Epithelial cell of prostate (primary cell): ENCODE measurements around the gene CAMK4.

Source experiments
- DNase-seq: peaks from one replicate; pipeline ENCODE4 v3.0.0-alpha.2; 2011; ENCODE audit warnings: low read depth, low spot score
- H3K27ac ChIP-seq: fragments of 450-650 bp; 2 replicates; pipeline ENCODE4 v1.5.1; 2017; ENCODE audit warnings: mild to moderate bottlenecking

CAMK4 gene

GRCh38 chr5:111223787-111224560 is at the start of gene CAMK4:
CAMK4 (plus strand) TSS chr5:111224384; CDS start chr5:111224484, 100 bp downstream.
- no peak within 1 kb of the TSS for H3K27ac ChIP-seq

GRCh38 chr5:111183064-111183463 is 41.1 kb upstream of the CAMK4 start:
- DNase-seq: no peak

More at GRCh38 chr5:111223787-111224560, at the start of gene CAMK4:
- no peak for DNase-seq

GRCh38 chr5:111187079-111187478 is 37.1 kb upstream of the CAMK4 start:
- no peak for DNase-seq
- H3K27ac ChIP-seq: no peak overlapping the region

More at GRCh38 chr5:111183064-111183463, 41.1 kb upstream of the CAMK4 start:
- H3K27ac ChIP-seq: no peak overlapping the region

- no peak for DNase-seq
Observed at GRCh38 chr5:111194053-111194452, 30.1 kb upstream of the CAMK4 start.

GRCh38 chr5:111194925-111195324 is 29.3 kb upstream of the CAMK4 start:
- no peak for DNase-seq
- no peak overlapping the region for H3K27ac ChIP-seq

More at GRCh38 chr5:111194053-111194452, 30.1 kb upstream of the CAMK4 start:
- H3K27ac ChIP-seq: no peak overlapping the region

- DNase-seq: no peak
- no peak overlapping the region for H3K27ac ChIP-seq
Observed at GRCh38 chr5:111197523-111197922, 26.7 kb upstream of the CAMK4 start.

GRCh38 chr5:111198281-111198966 is 25.8 kb upstream of the CAMK4 start:
- H3K27ac ChIP-seq: no peak overlapping the region
- DNase-seq: no peak

GRCh38 chr5:111200828-111201227 is 23.4 kb upstream of the CAMK4 start:
- no peak for DNase-seq

GRCh38 chr5:111201705-111202104 is 22.5 kb upstream of the CAMK4 start:
- DNase-seq: no peak
- H3K27ac ChIP-seq: no peak overlapping the region

More at GRCh38 chr5:111200828-111201227, 23.4 kb upstream of the CAMK4 start:
- no peak overlapping the region for H3K27ac ChIP-seq

GRCh38 chr5:111211341-111211740 is 12.8 kb upstream of the CAMK4 start:
- DNase-seq: no peak
- no peak overlapping the region for H3K27ac ChIP-seq

GRCh38 chr5:111214052-111214742 is 10.0 kb upstream of the CAMK4 start:
- no peak for DNase-seq
- no peak overlapping the region for H3K27ac ChIP-seq

- no peak for DNase-seq
- no peak overlapping the region for H3K27ac ChIP-seq
Observed at GRCh38 chr5:111215971-111216370, 8.2 kb upstream of the CAMK4 start.

- H3K27ac ChIP-seq: no peak overlapping the region
- no peak for DNase-seq
Observed at GRCh38 chr5:111221139-111221538, 3.0 kb upstream of the CAMK4 start.

GRCh38 chr5:111223101-111223786 is 940 bp upstream of the CAMK4 start:
- peak; percentile 16 for DNase-seq
- no peak overlapping the region for H3K27ac ChIP-seq

GRCh38 chr5:111224561-111225345 is 569 bp downstream of the CAMK4 start:
- H3K27ac ChIP-seq: no peak overlapping the region
- DNase-seq: no peak

GRCh38 chr5:111225926-111226325 is 1.7 kb downstream of the CAMK4 start:
- H3K27ac ChIP-seq: no peak overlapping the region
- DNase-seq: no peak

- no peak overlapping the region for H3K27ac ChIP-seq
- no peak for DNase-seq
Observed at GRCh38 chr5:111226556-111226955, 2.4 kb downstream of the CAMK4 start.

- DNase-seq: no peak
- no peak overlapping the region for H3K27ac ChIP-seq
Observed at GRCh38 chr5:111227226-111227782, 3.1 kb downstream of the CAMK4 start.

GRCh38 chr5:111227801-111228200 is 3.6 kb downstream of the CAMK4 start:
- no peak for DNase-seq
- no peak overlapping the region for H3K27ac ChIP-seq
